HEK293 (cell line): Measurements from ENCODE around the gene POLR2L.

Experiments used
- CTCF ChIA-PET: fragments of 350-600 bp; formaldehyde crosslinking; extraction: SDS; loops from one replicate; lab custom pipeline; 2021; ENCODE audit warnings: antibody characterized with exemption; lab: Yijun Ruan, JAX
- POLR2A ChIA-PET: fragments of 300-600 bp; formaldehyde crosslinking; extraction: SDS; loops from one replicate; lab custom pipeline; 2020; ENCODE audit warnings: antibody characterized with exemption, inconsistent platforms; lab: Yijun Ruan, JAX
- H3K27ac ChIP-seq: fragments of 200-500 bp; sonication (Bioruptor generic); 2 replicates; pipeline ENCODE4 v1.5.1; 2014; ENCODE audit warnings: low read depth, low read length, control low read depth, inconsistent platforms; ENCODE audit errors: extremely low read depth
- H3K36me3 ChIP-seq, 2 experiments: fragments of 200-500 bp in 1 of 2; sonication (Bioruptor generic) in 1 of 2; 1 replicate in 1 of 2; 2 replicates in 1 of 2; pipeline ENCODE4 v1.5.1; 2014 to 2017; ENCODE audit warnings: inconsistent platforms in 2 of 2, low read length in 2 of 2; ENCODE audit not compliant: control insufficient read depth in 2 of 2, insufficient read depth in 1 of 2
- H3K4me1 ChIP-seq: fragments of 200-500 bp; sonication (Bioruptor generic); 2 replicates; pipeline ENCODE4 v1.5.1; 2014; ENCODE audit warnings: mild to moderate bottlenecking, low read length, inconsistent platforms; ENCODE audit not compliant: control insufficient read depth, insufficient read depth
- H3K4me3 ChIP-seq: 2 replicates; pipeline ENCODE4 v1.5.1; 2011; ENCODE audit warnings: low read depth, mild to moderate bottlenecking, control low read depth, low read length, moderate library complexity
- H3K9me3 ChIP-seq: fragments of 200-500 bp; sonication (Bioruptor generic); 2 replicates; pipeline ENCODE4 v1.5.1; 2014; ENCODE audit warnings: low read depth, low read length, inconsistent platforms; ENCODE audit not compliant: control insufficient read depth, insufficient read depth
- BCL11A ChIP-seq: fragments of 450-650 bp; formaldehyde crosslinking; IDR thresholded peaks from 2 replicates; pipeline ENCODE4 v1.5.1; 2016; ENCODE audit warnings: low read depth, missing biosample characterization, missing genetic modification characterization
- GLIS2 ChIP-seq: fragments of 450-650 bp; formaldehyde crosslinking; IDR thresholded peaks from 2 replicates; pipeline ENCODE4 v1.5.1; 2016; ENCODE audit warnings: missing biosample characterization, missing genetic modification characterization
- INSM2 ChIP-seq: fragments of 450-650 bp; formaldehyde crosslinking; IDR thresholded peaks from 2 replicates; pipeline ENCODE4 v1.5.1; 2016; ENCODE audit warnings: missing biosample characterization, missing genetic modification characterization
- REST ChIP-seq: fragments of 450-650 bp; formaldehyde crosslinking; IDR thresholded peaks from 2 replicates; pipeline ENCODE4 v1.5.1; 2016; ENCODE audit warnings: missing biosample characterization, missing genetic modification characterization
- ZBTB11 ChIP-seq: fragments of 450-650 bp; formaldehyde crosslinking; conservative IDR thresholded peaks from 2 replicates; pipeline ENCODE4 v1.5.1; 2016; ENCODE audit warnings: low read depth, missing biosample characterization, missing genetic modification characterization
- ZNF140 ChIP-seq: fragments of 450-650 bp; formaldehyde crosslinking; IDR thresholded peaks from 2 replicates; pipeline ENCODE4 v1.5.1; 2016; ENCODE audit warnings: missing biosample characterization, missing genetic modification characterization
- ZNF404 ChIP-seq: fragments of 450-650 bp; formaldehyde crosslinking; IDR thresholded peaks from 2 replicates; pipeline ENCODE4 v1.5.1; 2017; ENCODE audit warnings: missing biosample characterization, missing genetic modification characterization
- ZNF433 ChIP-seq: fragments of 450-650 bp; formaldehyde crosslinking; IDR thresholded peaks from 2 replicates; pipeline ENCODE4 v1.5.1; 2016; ENCODE audit warnings: missing biosample characterization, missing genetic modification characterization, low read depth
- ZNF560 ChIP-seq: fragments of 450-650 bp; formaldehyde crosslinking; IDR thresholded peaks from 2 replicates; pipeline ENCODE4 v1.5.1; 2017; ENCODE audit warnings: missing biosample characterization, missing genetic modification characterization, borderline replicate concordance
- ZNF585B ChIP-seq: fragments of 450-650 bp; formaldehyde crosslinking; IDR thresholded peaks from 2 replicates; pipeline ENCODE4 v1.5.1; 2016; ENCODE audit warnings: missing biosample characterization, missing genetic modification characterization
- ZNF645 ChIP-seq: fragments of 450-650 bp; formaldehyde crosslinking; IDR thresholded peaks from 2 replicates; pipeline ENCODE4; 2016; ENCODE audit warnings: missing biosample characterization, missing genetic modification characterization
- ZNF658 ChIP-seq: fragments of 450-650 bp; formaldehyde crosslinking; IDR thresholded peaks from 2 replicates; pipeline ENCODE4; 2016; ENCODE audit warnings: missing biosample characterization, missing genetic modification characterization
- ZNF660 ChIP-seq: fragments of 450-650 bp; IDR thresholded peaks from 2 replicates; pipeline ENCODE4 v1.5.1; 2018; ENCODE audit warnings: missing biosample characterization, mild to moderate bottlenecking, missing genetic modification characterization
- ZNF664 ChIP-seq: fragments of 450-650 bp; formaldehyde crosslinking; IDR thresholded peaks from 2 replicates; pipeline ENCODE4 v1.5.1; 2016; ENCODE audit warnings: missing biosample characterization, missing genetic modification characterization
- ZNF670 ChIP-seq: fragments of 450-650 bp; formaldehyde crosslinking; IDR thresholded peaks from 2 replicates; pipeline ENCODE4 v1.5.1; 2016; ENCODE audit warnings: missing biosample characterization, missing genetic modification characterization, low read depth
- ZNF692 ChIP-seq: fragments of 450-650 bp; formaldehyde crosslinking; IDR thresholded peaks from 2 replicates; pipeline ENCODE4 v1.5.1; 2016; ENCODE audit warnings: missing biosample characterization, missing genetic modification characterization
- ZNF701 ChIP-seq: fragments of 450-650 bp; formaldehyde crosslinking; IDR thresholded peaks from 2 replicates; pipeline ENCODE4 v1.5.1; 2016; ENCODE audit warnings: missing biosample characterization, missing genetic modification characterization
- ZNF704 ChIP-seq: fragments of 450-650 bp; formaldehyde crosslinking; IDR thresholded peaks from 2 replicates; pipeline ENCODE4 v1.5.1; 2016; ENCODE audit warnings: missing biosample characterization, missing genetic modification characterization
- ZNF776 ChIP-seq: fragments of 450-650 bp; formaldehyde crosslinking; IDR thresholded peaks from 2 replicates; pipeline ENCODE4 v1.5.0; 2017; ENCODE audit warnings: missing biosample characterization, missing genetic modification characterization, borderline replicate concordance
- ZNF791 ChIP-seq: fragments of 450-650 bp; formaldehyde crosslinking; IDR thresholded peaks from 2 replicates; pipeline ENCODE4 v1.5.1; 2016; ENCODE audit warnings: missing biosample characterization, missing genetic modification characterization
- ZSCAN30 ChIP-seq: fragments of 450-650 bp; IDR thresholded peaks from 2 replicates; pipeline ENCODE4 v1.5.1; 2018; ENCODE audit warnings: missing biosample characterization, mild to moderate bottlenecking, missing genetic modification characterization, moderate library complexity

POLR2L gene

GRCh38 chr11:837189-837989 is 4.9 kb downstream of the POLR2L start (continued):
- no peak for TF ChIP-seq ZNF701
- no peak for TF ChIP-seq ZNF433 (tag by site-specific recombination)
- TF ChIP-seq ZBTB11 (tag by site-specific recombination) = no peak
- TF ChIP-seq BCL11A (tag by site-specific recombination) = no peak
- no peak for TF ChIP-seq ZNF140 (tag by site-specific recombination)
- TF ChIP-seq ZNF776 = no peak
- peak; percentile 82 for TF ChIP-seq GLIS2

- CTCF ChIA-PET = no interaction called here
Measured at GRCh38 chr11:836700-837099, 5.6 kb downstream of the POLR2L start.

More at GRCh38 chr11:836700-837099, 5.6 kb downstream of the POLR2L start:
- TF ChIP-seq ZNF704 = no peak
- TF ChIP-seq ZNF791 = no peak
- no peak for TF ChIP-seq ZNF404 (tag by site-specific recombination)
- no peak for TF ChIP-seq REST
- no peak for TF ChIP-seq ZSCAN30 (tag by site-specific recombination)
- TF ChIP-seq ZNF585B (tag by site-specific recombination) = no peak
- no peak for TF ChIP-seq ZNF660 (tag by site-specific recombination)
- no peak for TF ChIP-seq INSM2 (tag by site-specific recombination)
- no peak for TF ChIP-seq ZNF560
- TF ChIP-seq ZNF670 = no peak
- no peak for TF ChIP-seq ZNF645
- TF ChIP-seq ZNF658 (tag by site-specific recombination) = no peak
- TF ChIP-seq ZNF692 (tag by site-specific recombination) = no peak
- no peak for TF ChIP-seq ZNF664 (tag by site-specific recombination)
- peaks cover 0 to 63% of the 10 kb centered on the region in 2 experiments; a peak in 1 of 3 replicates for H3K36me3 ChIP-seq
- no peaks in the 10 kb centered on the region for H3K9me3 ChIP-seq
- POLR2A ChIA-PET = interaction anchor here (0.9 to 15.0 kb wide), 3 partner anchors 9 to 46 kb away, joined by 3 to 202 read pairs (median 3); partner anchors contain the start of genes CEND1, CRACR2B and PNPLA2
- H3K27ac ChIP-seq = no peak overlapping the region
- H3K4me3 ChIP-seq = no peak overlapping the region
- H3K4me1 ChIP-seq = no peaks in the 10 kb centered on the region; the same call in 1 of the 2 replicates
